Breast epithelium (tissue), 4 donors: ENCODE measurements around the gene MT4. TPM values are rescaled to one million over a fixed set of nuclear protein-coding genes. Genes with fewer than 3 reads are reported as not detected.

Experiments
- DNase-seq, 2 donors: peaks; one replicate each; pipeline ENCODE4 v3.0.0-alpha.2; 2019; ENCODE audit warnings: low spot score in 2 of 2
- H3K27ac ChIP-seq, 2 donors: fragments of 200-600 bp; sonication (generic) in 1 of 2; one replicate each; pipeline ENCODE4 v1.5.1; 2016 to 2019; ENCODE audit warnings: mild to moderate bottlenecking in 1 of 2
- H3K27me3 ChIP-seq, 2 donors: fragments of 200-600 bp; sonication (generic) in 1 of 2; one replicate each; pipeline versions ENCODE4 v1.5.1 to v1.6.0; 2017 to 2019; ENCODE audit warnings: control low read depth in 1 of 2, mild to moderate bottlenecking in 1 of 2
- H3K36me3 ChIP-seq: fragments of 200-600 bp; one replicate; pipeline ENCODE4 v1.5.1; 2019
- H3K4me1 ChIP-seq, 2 donors: fragments of 200-600 bp; sonication (generic); one replicate each; pipeline ENCODE4 v1.5.1; 2016 to 2019; ENCODE audit warnings: control low read depth in 1 of 2
- H3K4me3 ChIP-seq, 3 donors: fragments of 200-600 bp; sonication (generic); 1 replicate in 2 of 3; 2 replicates in 1 of 3; pipeline ENCODE4 v1.5.1; 2016 to 2019; ENCODE audit warnings: mild to moderate bottlenecking in 3 of 3, moderate library complexity in 2 of 3
- H3K9me3 ChIP-seq, 2 donors: fragments of 200-600 bp; sonication (generic) in 1 of 2; one replicate each; pipeline ENCODE4 v1.5.1; 2016 to 2019; ENCODE audit warnings: control low read depth in 1 of 2
- CTCF ChIP-seq, 3 donors: fragments of 450-650 bp; IDR thresholded peaks; one replicate each; pipeline ENCODE4 v1.5.1; 2016 to 2017; ENCODE audit warnings: antibody characterized with exemption in 3 of 3, mild to moderate bottlenecking in 3 of 3, moderate library complexity in 3 of 3
- POLR2A ChIP-seq: fragments of 450-650 bp; IDR thresholded peaks from one replicate; pipeline ENCODE4 v1.6.1; 2016; ENCODE audit warnings: antibody characterized with exemption, mild to moderate bottlenecking, moderate library complexity
- POLR2AphosphoS5 ChIP-seq, 3 donors: sonication (generic); formaldehyde crosslinking; IDR thresholded peaks; one replicate each; pipeline ENCODE4 v1.6.1; 2017; ENCODE audit warnings: antibody characterized with exemption in 3 of 3
- intact Hi-C: fragments of 100-400 bp; cut with DNase I; formaldehyde crosslinking; loops from one replicate; pipeline ENCODE4 v1.15.1; 2023; ENCODE audit warnings: low total_unique reads
- total RNA-seq, 3 donors: library from RNA; depleted of rRNA; stranded (reverse); fragments of >200 nt; gene quantifications; one replicate each; pipeline ENCODE4 v1.1.0, GENCODE V29; 2016

MT4 gene
- total RNA-seq, 3 donors from 2014 or later, result not detected

GRCh38 chr16:56538331-56538730 lies 26.5 kb upstream of the MT4 start:
- no peaks in the 10 kb centered on the region for H3K9me3 ChIP-seq
- intact Hi-C loops, result no loop called here
- TF ChIP-seq POLR2A (no peak), POLR2AphosphoS5 (IDR thresholded peaks at IDR 0.05) (no peak), CTCF (IDR thresholded peaks at IDR 0.05) (no peak)
- no peaks in the 10 kb centered on the region for H3K4me1 ChIP-seq
- no peaks in the 10 kb centered on the region for H3K36me3 ChIP-seq
- no peak for DNase-seq
- no peak overlapping the region for H3K4me3 ChIP-seq
- no peak overlapping the region for H3K27ac ChIP-seq
- H3K27me3 ChIP-seq, result no peaks in the 10 kb centered on the region

DNA sequence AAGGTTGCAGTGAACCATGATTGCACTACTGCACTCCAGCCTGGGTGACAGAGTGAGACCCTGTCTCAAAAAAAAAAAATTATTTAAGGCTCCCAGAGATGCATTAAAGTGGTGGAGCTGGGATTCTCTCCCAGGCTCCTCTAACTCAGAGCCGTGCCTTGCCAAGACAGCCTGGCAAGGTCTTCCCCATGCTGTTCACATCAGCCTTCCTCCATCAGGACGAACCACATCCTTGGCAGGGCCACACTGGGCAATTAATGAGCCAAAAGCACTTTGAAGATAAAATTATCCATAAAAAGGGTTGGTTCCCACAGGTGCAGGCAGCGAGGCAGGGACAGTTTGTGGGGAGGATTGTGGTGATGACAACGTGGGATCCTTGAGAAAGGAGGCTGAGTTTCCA lies 25.2 kb upstream of the MT4 start:
- intact Hi-C loops, result no loop called here
- no peaks in the 10 kb centered on the region for H3K27me3 ChIP-seq
- no peaks in the 10 kb centered on the region for H3K36me3 ChIP-seq
- DNase-seq, result no peak
- TF ChIP-seq CTCF (IDR thresholded peaks at IDR 0.05), result no peak
- no peak for TF ChIP-seq POLR2AphosphoS5 (IDR thresholded peaks at IDR 0.05)
- TF ChIP-seq POLR2A, result no peak
- no peaks in the 10 kb centered on the region for H3K9me3 ChIP-seq
- no peak overlapping the region for H3K4me3 ChIP-seq
- H3K4me1 ChIP-seq, result no peaks in the 10 kb centered on the region
- no peak overlapping the region for H3K27ac ChIP-seq

GRCh38 chr16:56542039-56542438 lies 22.8 kb upstream of the MT4 start:
- Histone ChIP-seq H3K4me3 (no peak overlapping the region), H3K27me3 (no peaks in the 10 kb centered on the region), H3K9me3 (no peaks in the 10 kb centered on the region), H3K36me3 (no peaks in the 10 kb centered on the region), H3K4me1 (no peaks in the 10 kb centered on the region), H3K27ac (no peak overlapping the region)
- intact Hi-C loops, result no loop called here
- DNase-seq, result no peak
- TF ChIP-seq CTCF (IDR thresholded peaks at IDR 0.05), result no peak
- TF ChIP-seq POLR2A, result no peak
- no peak for TF ChIP-seq POLR2AphosphoS5 (IDR thresholded peaks at IDR 0.05)

DNA sequence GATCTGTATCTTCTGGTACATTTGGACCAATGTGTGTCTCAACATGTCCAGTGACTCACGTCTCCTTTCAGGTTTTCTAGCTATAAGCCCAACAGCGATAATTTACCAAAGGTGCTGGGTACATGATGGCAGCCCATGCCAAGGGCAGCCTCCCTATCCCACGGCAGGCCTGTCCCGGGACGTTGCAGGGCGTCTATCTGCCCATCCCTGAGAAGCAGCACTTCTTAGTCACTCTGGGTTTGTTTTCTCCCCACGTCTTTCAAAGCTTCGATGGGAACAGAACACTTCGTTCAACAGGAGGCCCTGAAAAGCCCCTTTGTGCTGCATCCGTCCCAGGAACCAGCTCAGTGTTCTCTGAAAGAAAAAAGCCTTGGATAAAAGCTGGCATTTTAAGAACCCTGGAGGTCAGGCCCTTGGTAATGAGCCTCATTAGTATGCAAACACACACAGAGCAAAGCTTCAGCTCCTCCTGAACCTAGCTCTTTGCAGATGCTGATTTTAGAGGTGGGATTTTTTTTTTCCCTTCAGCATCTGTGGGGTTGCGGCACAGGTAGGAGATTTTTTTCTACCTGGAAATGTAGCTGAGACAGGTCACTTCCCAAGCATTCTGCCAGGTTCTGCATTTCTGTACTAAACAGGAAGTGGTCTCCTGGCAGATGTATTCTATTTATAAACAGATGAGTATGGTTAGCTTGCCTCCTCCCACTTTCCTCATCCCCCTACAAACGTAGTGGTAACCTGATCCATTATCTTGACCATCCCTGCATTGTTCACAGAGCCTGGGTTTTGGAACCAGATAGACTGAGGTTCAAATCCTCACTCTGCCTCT lies 17.5 kb upstream of the MT4 start:
- peak overlapping the region; percentile 32 to 51 for H3K27ac ChIP-seq
- H3K9me3 ChIP-seq, result no peaks in the 10 kb centered on the region
- DNase-seq, result peak in 1 of 2 donors; percentile 41
- no peak overlapping the region for H3K4me3 ChIP-seq
- H3K27me3 ChIP-seq, result no peaks in the 10 kb centered on the region
- H3K36me3 ChIP-seq, result no peaks in the 10 kb centered on the region
- intact Hi-C loops, result no loop called here
- no peaks in the 10 kb centered on the region for H3K4me1 ChIP-seq
- TF ChIP-seq CTCF (IDR thresholded peaks at IDR 0.05) (no peak), POLR2AphosphoS5 (IDR thresholded peaks at IDR 0.05) (no peak), POLR2A (no peak)

- Histone ChIP-seq H3K9me3 (no peaks in the 10 kb centered on the region), H3K36me3 (no peaks in the 10 kb centered on the region), H3K4me3 (no peak overlapping the region), H3K27me3 (no peaks in the 10 kb centered on the region), H3K27ac (peak overlapping the region in 1 of 2 donors; percentile 32), H3K4me1 (no peaks in the 10 kb centered on the region)
- intact Hi-C loops, result no loop called here
- DNase-seq, result no peak
- TF ChIP-seq POLR2AphosphoS5 (IDR thresholded peaks at IDR 0.05) (no peak), POLR2A (no peak), CTCF (IDR thresholded peaks at IDR 0.05) (no peak)
Observed at GRCh38 chr16:56547949-56548567, 16.8 kb upstream of the MT4 start.
